ENCODE data around the gene ZNF48. TPM values are rescaled to one million over a fixed set of nuclear protein-coding genes. Genes with fewer than 3 reads are reported as not detected.

The ZNF48 gene
- 5.9 and 10.6 TPM in 2 replicates for total RNA-seq (2014; rRNA removed; shearing (Covaris generic))

DNA sequence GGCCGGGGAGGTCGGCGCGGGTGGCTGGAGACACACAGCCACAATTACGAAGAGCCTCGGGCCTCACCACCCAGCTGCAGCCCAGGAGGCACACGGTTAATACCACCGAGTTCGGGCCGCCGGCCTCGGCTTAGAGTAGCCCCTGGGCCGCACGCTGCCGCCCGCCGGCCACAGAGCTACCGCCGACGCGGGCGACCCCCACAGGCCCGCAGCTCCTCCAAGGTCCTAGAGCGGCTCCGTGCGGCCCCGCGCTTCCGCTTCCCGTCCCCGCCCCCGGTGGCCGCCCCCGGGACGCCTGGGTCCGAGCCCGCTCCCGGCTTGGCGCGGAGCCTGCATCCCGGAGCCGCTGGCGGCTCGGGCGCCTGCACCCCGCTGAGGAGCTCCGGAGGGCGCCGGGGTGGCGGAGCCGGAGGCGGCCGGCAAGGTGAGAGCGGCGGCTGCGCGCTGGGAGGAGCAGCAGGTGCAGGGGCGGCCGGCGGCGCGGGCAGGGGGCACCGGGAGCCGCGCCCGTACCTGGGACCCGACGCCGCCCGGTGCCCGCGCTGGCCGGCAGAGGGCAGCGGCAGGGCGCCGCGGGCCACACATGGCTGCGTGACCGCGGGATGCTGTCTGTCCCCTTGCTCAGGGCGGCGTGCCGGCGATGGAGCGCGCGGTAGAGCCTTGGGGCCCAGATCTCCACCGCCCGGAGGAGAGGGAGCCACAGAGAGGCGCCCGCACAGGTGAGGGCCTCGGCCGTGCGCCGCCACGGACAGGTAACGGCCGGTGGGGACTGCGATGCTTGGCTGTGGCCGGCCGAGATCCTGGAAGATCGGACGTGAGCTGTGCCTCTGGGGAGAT is at the start of gene ZNF48:
Gene ZNF48, plus strand, starts transcription at position 266 of the 837 bp plus-strand sequence. Its CDS starts 375 bp downstream, at position 641.
- peak; percentile 87 for DNase-seq (ENCODE audit: low read depth)

DNA sequence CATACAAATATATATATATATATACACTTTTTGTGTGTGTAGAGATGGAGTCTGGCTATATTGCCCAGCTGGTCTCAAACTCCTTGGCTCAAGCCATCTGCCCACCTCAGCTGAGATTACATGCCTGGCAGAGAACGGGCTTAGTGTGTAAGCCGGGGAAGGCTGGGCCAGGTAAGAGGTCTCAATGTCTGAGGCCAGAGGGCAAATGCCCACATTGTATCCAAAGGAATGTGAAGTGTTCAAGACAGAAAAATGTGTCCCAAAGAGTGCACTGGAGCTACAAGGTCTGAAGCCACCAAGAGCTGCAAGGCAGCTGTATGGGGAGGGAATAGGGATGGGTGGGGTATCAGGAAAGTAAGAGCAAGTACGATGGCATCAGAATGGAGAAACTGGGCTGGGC is 48.9 kb upstream of the ZNF48 start:
- no peak for DNase-seq (ENCODE audit: low read depth)

DNA sequence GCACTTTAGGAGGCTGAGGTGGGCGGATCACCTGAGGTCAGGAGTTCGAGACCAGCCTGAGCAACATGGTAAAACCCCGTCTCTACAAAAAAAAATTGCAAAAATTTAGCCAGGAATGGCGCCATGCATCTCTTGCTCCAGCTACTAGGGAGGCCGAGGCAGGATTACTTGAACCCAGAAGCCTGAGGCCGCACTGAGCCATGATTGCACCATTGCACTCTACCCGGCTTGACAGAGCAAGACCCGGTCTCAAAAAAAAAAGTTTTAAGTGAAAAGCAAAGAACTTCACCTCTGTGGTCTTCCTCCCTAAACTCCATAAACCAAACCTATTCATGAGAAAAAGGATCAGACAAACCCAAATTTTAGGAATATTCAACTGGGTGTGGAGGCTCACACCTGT is 47.1 kb upstream of the ZNF48 start:
- no peak for DNase-seq (ENCODE audit: low read depth)

DNA sequence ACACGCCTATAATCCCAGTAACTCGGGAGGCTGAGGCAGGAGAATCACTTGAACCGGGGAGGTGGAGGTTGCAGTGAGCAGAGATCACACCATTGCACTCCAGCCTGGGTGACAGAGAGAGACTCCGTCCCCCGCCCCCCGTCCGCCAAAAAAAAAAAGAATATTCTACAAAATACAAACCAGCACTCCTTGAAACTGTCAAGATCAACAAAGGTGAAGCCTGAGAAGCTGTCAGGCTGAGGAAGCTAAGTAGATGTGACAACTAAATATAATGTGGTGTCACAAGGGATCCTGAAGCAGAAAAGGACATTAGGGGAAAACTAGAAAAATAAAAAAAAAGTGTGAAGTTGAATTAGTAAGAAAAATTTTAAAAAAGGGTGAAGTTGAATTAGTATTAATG is 46.3 kb upstream of the ZNF48 start:
- DNase-seq (ENCODE audit: low read depth) = no peak

DNA sequence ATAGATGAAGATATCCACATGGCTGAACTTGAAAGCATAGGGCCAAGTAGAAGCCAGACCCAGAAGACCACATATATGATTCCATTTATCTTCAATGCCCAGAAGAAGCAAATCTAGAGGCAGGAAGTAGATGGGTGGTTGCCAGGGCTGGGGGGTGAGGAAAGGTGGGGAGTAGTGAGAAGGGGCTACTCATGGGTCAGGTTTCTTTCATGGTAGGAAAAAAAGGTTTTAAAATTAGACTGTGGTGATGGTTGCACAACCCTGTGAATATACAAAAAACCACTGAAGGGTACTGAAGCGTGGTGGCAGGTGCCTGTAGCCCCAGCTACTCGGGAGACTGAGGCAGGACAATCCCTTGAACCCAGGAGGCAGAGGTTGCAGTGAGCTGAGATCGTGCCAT is 45.5 kb upstream of the ZNF48 start:
- no peak for DNase-seq (ENCODE audit: low read depth)

DNA sequence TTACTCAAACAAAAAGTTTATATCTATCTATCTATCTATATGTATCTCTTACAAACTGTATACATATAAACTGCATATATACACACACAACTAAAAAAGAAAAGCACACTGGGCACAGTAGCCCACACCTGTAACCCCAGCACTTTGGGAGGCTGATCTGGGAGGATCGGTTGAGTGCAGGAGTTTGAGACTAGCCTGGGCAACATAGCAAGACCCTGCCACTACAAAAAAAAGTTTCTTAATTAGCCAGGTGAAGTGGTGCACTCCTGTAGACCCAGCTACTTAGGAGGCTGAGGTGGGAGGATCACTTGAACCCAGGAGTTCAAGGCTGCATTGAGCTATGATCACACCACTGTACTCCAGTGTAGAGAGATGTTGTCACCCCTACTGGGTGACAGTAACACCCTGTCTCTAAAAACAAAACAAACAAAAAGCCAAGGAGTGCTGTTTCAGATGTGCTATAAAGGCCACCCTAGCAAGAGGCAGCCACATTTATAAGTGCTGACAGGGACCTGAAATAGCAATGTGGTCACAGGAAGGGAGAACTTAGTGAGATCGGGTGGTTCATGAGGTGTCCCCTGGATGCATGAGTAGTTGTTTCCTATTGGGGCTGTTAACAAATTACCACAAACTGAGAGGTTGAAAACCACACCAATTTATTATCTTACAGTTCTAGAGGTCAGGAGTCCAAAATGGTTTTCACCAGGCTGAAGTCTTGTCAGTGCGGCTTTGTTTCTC is 44.9 kb upstream of the ZNF48 start:
- DNase-seq (ENCODE audit: low read depth) = peak; percentile 60

DNA sequence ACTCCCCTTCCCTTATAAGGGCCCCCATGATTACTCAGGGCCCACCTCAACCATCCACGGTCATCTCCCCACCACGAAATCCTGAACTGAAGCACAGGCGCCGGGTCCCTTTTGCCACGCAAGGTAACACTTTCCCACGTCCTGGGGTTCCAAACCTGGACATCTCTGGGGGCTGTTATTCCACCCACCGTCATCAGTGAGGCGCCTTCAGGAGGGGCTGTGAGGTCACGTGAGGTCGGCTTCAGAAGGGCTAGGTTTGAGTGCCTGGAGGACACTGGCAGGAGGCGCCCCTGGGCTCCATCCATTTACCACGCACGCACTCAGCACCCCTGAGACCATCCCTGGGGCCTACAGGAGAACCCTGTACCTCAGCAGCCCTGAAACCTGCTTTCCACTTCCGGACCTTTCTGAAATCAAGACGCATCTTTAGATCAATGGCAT is 44.2 kb upstream of the ZNF48 start:
- DNase-seq (ENCODE audit: low read depth) = no peak

DNA sequence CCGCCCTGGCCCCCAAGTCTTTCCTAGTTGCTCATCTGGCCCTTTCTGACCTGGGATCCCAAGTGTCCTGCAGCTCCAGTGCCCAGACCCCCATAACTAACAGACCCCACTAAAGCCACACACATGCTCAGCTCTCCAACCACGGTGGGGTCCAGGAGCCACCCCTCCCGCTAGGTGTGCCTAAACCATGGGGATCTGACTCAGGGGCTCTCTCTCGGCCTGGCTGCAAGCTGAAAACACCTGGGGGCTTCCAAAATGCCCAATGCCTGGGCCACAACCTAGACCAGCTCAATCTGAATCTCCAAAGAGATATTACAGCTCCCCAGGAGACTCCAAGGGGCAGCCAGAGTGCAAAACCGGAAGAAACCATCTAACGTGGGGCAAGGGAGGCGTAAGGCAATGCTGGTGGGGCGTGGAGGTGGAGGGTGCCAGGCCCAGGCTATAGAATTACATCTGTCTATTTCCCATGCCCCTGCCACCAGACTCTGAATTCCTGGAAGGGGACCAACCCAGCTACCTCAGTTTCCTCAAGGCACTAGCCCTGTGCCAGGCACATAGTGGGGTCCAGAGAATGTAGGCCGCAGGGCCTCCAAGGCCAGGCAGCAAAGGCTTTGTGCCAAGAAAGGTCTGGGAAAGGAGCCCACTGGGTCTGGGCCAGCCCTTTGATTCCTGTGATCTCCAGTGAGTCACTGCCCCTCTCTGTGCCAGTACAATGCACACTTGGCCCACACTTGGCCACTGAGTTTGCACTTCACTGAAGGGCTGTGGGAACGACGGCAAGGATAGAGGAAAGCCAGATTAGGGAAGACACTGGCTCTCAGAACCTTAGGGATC is 43.4 kb upstream of the ZNF48 start:
- DNase-seq (ENCODE audit: low read depth) = peak; percentile 94

DNA sequence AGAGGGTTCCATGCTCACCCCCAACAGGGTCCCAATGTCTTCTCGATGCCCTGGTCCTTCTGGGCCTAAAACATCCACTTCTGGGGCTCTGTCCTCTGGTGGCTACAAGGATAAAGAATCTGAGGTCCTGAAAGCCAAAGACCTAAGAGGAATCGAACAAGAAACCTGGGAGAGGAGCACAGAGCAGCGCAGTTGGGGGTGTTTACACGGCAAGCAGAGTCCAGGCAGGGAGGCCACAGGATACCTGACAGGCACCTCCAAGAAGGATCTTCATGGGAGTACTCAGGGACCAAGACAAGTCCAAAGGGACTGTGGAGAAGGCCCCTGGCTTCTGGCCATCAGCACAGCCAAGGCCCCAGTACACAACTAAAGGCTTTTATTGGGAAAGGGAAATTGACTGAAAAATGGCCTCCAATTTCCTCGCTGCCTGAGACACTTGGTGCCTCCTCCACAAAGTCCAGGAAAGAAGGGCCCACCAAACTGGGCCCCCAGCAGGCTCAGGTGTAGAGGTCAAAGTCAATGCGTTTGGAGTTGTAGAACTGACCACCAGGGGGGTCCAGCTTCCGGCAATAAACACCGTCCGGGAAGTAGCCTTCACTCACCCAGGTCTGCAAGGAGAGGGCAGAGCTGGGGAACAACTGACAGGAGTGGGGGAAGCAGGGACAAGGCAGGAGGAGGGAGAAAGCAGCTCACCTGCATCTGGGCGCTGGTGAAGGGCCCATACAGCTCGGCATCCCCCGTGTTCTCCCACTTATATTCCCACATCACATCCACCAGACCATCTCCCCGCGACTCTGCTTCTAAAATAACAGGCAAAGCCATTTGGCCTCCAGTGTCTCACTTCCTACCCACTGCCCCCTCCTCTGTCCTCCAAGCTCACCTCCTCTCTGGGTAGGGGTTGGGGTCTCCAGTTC is 42.5 kb upstream of the ZNF48 start:
- no peak for DNase-seq (ENCODE audit: low read depth)

DNA sequence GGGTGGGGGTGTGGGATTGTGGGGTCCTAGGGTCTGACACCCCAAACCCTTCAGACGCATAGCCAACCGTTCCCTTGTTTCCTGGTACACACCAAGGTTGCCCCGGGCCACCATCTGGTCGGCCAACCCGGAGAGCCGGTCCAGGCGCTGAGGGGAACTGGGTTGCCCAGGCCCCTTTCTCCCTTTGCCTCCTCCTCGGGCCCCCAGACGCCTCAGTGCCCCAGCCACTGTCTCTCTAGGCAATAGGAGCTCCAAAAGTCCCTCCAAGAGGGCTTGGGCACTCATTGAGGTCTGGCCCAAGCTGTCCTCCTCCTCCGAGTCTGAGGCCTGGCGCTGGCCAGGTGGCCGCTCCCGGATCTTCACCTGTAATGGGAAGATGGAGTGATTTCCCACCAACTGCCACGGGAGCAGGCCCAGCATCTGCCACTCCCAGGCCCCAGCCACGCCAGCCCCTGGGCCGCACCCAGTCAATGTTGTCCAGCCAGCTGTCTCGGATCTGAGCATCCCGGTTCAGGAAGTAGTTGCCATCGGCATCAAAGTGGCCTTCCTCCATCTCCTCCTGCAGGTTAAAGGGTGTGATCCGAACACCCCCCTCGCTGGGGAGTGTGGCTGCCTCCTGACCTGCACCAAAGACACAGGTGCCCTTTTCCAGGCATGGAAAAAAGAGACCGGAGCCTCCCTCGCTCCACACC is 41.6 kb upstream of the ZNF48 start:
- DNase-seq (ENCODE audit: low read depth) = no peak

DNA sequence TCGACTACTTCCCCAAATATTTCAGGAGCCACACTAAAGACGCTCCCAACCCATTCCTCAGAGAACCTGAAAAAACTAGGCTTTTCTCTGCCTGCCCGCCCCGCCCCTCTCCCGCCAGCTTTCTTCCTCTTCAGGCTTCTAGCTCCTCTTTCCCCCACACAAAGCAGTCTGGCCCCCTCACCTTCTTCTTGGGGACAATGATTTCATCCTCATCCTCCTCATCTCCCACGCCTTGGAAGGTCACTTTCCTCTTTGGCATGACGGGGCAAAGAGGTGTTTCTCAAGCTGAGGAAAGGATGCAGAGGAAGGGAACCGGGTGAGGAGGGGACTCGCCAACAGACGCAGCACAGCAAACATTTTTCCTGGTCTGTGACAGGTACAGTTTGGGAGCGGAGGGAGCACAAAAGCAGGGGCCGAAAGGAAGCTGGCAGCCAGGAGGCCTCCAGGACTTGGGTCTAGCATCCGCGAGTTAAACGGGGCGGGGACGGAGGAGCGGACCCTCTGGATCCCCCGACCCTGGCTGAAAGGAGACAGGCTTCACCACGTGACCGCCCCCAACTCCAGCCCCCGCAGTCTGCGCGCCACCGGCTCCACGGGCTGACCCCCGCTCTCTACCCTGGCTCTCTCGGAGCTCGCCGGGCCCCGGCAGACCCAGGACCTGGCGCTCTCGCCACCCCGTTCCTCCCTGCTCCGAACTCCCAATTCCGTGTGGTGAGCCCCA is 40.6 kb upstream of the ZNF48 start:
- DNase-seq (ENCODE audit: low read depth) = no peak

DNA sequence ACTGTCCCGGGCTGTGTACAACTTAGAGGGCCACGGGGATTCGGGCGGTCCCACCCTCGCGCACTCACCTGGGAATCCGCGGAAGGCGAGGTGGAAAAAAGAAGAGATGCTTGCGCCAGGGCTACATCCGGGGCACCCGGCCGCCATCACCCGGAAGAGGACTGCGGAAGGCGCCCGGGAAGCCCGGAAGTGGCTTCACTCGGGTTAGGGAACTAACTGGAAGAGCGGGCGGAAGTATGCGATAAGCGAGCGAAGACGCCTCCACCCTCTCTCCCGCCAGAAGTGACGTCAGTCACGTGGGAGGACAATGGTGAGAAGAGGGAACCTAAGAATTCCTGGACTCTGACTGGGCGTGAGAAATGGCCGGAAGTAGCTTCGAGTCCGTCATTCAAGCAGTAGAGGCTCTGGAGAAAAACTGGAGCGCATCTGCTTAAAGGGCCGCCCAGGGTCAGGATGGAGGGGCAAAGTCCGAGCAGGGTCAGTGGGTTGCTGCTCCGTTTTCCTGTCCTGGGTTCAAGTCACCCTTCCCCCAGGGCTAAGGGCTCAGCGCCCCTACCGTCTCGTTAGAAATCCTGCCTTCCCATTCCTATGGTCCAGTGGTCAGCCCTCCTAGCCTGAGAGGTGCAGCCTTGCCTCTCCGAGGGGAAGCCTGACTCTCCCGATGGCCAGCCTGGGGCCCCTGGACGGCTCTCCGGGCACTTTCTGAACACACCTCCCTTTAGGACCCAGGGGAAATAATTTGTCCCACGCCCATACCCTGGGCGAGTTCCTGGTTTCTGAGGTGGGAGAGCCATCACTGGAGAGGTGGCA is 39.9 kb upstream of the ZNF48 start, which contains the start of gene CD2BP2:
Gene CD2BP2, minus strand, starts transcription at position 165 of the 810 bp plus-strand sequence. CDS start 627 bp downstream, outside the sequence.
- peak; percentile 100 for DNase-seq (ENCODE audit: low read depth)

DNA sequence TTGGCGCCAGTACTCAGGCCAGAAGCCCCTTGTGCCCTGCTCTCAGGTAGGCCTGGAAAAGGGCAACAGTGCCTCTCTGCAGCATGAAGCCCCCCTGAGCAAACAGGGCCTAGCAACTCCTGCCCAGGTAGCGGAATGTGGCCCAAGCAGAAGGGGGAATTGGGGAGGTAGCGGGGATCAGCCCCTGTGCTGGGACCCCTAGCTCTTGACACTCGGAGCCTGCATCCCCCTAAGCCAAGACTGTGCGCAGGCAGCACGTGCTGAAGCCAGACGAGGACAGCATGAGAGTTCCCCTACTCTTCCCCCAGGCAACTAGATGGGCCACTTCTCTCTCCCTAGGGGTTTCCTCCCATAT is 39.3 kb upstream of the ZNF48 start:
- no peak for DNase-seq (ENCODE audit: low read depth)

DNA sequence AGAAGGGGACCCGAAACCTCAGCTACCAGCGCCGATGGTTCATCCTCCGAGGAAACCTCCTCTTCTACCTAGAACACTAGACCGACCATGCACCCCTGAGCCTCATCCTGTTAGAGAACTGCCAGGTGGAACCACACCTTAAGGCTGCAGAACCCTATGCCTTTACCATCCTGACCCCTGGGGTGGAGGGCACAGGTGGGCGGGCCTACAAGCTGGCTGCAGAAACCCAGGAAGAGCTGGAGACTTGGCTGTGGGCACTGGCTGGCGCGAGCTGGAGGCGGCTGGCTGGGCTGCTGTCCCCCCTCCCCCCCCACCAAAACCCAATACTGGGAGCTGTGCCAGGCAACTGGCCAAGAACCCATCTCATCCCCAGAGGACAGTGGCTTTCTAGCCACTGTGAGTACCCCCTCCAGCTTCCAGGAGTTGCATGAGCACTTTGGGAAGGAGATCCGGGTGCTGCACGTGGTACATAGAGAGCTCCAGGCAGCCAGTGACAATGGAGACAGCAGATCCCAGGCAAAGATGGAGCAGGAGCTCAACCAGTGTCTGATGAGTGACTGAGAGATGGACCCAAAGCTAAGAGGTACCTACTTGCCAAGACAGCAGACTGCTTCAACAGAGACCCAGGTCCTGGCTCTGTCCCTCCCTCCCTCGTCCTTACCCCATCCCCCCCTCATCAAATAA is 38.7 kb upstream of the ZNF48 start:
- DNase-seq (ENCODE audit: low read depth) = peak; percentile 68

DNA sequence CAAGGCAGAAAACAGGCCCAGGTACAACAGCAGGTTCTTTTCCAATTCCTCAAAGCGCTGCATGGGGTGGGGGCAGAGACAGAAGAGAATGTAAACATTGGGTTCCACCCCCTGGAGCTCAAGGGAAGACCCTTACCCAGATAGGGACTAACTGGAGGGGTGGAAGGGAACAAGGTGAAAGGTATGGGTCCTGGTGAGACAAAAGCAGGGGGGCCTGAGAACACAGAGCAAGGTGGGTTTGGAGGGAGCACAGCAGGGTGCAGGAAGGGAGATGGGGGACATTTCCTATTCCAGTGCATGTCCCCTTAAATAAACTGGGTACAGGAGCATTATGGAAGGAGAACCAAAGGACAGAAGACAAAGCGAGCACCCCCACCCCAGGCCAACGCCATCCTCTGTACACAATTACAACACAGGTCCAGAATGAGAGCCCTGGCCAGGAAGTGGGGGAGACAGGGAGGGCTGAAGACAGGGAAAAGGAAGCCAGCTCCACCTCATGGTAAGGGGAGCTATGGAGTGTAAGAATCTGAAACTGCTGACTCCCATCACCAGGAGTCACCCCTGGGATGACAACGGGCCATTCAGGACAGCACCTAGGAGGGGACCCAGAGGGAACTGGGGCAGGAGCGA is 38.0 kb upstream of the ZNF48 start:
- peak; percentile 32 for DNase-seq (ENCODE audit: low read depth)

DNA sequence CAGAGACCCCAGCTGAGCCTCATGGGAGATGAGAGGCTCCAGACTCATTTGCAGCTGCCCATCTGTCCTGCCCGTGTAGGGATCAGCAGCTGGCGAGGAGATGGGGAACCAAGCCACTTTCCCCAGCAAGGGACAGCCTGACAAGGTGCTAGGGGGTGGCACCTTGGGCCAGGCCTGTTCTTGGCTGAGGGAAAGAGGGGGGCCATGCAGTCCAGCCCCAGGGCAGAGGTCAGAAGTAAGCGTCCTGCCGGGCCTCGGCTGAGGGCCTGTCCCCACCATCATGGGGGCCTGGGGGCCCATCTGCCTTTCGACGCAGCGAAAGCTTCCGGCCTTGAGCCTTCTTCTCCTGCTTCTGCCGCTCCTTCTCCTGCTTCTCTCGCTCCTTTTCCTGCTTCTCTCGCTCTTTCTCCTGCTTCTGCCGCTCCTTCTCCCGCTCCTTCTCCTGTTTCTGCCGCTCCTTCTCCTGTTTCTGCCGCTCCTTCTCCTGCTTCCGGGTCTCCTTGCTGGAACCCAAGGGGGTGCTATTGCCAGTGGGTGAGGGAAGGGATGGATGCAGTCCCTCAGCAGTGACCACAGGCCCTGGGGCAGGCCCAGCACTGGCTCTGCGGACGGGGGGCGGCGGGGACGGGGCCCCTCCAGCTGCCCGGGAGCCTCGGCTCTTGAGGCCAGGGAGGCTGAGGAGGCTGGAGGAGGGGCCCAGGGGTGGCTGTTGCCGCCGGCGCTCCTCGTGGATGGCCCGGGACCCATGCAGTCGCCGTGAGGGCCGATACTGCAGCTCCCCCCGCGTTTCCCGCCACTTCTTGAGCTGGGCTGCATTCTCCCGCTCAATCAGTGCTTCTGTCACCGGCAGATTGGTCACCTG is 37.3 kb upstream of the ZNF48 start:
- DNase-seq (ENCODE audit: low read depth) = no peak

DNA sequence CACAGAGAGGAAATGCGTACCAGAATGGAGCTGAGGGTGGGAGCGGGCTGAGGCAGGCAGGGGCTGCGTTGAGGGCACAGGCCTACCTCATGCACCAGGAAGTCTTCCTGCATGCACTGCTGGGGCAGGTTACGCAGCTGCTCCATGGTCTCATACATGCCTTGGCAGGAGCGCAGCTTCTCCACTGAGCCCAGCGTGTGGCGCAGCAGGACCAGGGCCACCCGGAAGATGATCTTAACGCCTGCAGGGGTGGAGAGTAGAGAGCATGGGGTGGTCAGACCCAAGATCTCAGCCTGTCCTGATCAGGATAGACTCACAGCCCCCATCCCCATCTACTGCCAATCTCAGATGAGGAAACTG is 36.7 kb upstream of the ZNF48 start:
- no peak for DNase-seq (ENCODE audit: low read depth)

All from M059J (cell line).